A549 treated with AZD9567 at 1 μM for 4 hours (cell line): ENCODE data around the gene SRRM3. TPM values are rescaled to one million over a fixed set of nuclear protein-coding genes. Genes with fewer than 3 reads are reported as not detected.

Experiments used
- total RNA-seq: library from RNA; stranded (reverse); fragments of 200-300 nt; extraction: Qiagen RNA extraction; gene quantifications from 5 replicates; pipeline ENCODE4 v1.2.3, GENCODE V29; 2022; ENCODE audit not compliant: insufficient read depth

The SRRM3 gene
- total RNA-seq, result 5.0 to 10.6 TPM (median 9.2 TPM) in 5 replicates

DNA sequence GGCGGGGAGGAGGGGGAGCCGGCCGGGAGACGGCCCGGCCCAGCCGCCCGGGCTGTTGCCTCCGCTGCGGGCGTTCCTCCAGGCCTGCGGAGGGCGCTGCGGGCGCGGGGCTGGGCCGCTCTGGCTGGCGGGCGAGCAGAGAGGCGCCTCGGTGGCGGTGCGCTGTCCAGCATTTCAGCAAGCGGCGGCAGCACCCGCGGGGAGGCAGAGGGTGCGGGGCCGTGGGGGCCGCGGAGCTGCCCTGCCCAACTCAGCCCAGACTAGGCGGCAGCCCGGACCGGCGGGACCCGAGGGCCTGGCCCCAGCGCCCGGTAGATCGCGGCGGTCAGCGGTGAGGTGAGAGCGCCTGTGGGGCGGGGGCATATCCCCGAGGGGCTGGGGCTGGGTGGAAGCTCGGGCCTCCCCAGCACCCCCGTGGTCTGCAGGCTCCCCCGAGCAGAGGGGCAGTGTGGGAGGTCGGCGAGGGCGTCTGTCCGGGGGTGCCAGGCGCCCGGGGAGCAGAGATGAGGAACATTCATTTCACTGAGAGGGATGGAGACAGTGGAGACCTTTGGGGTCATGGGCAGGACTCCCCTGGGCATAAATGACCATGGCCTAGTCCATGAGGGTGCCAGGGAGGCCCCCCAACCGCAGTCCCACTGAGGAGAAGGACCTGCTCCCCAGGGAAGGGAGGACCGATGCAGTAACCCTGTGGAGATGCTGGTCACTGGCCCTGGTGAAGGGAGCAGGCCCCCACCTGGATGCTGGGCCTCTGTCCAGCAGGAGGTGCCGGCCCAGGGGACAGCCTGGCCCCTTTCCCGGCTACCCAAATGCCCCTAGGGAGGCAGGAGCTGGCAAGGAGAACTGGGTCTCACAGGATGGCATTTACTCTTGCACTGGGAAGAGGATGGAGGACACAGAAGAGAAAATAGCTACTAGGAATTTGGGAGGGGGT, at the start of gene SRRM3:
SRRM3 (plus strand) TSS at position 165 of the 934 bp plus-strand sequence. CDS start 33,171 bp downstream, outside the sequence.

GRCh38 chr7:76302347-76303201, 100.9 kb downstream of the SRRM3 start, which contains the start of gene HSPB1:
Gene HSPB1 (plus strand): TSS chr7:76302673. CDS start chr7:76302713, 40 bp downstream.

Other genes starting within 250 kb of the SRRM3 start
- gene TMEM120A, start 207.3 kb upstream of the SRRM3 start, total RNA-seq, result 41.7 to 63.4 TPM (median 43.9 TPM) in 5 replicates
- gene STYXL1, start 153.9 kb upstream of the SRRM3 start, total RNA-seq, result 36.3 to 62.4 TPM (median 40.0 TPM) in 5 replicates
- 382 to 463 TPM (median 401 TPM) in 5 replicates for gene MDH2, start 153.8 kb upstream of the SRRM3 start, total RNA-seq
- gene HSPB1, start 100.8 kb downstream of the SRRM3 start, total RNA-seq, result 822 to 1,348 TPM (median 1,271 TPM) in 5 replicates
- 214 to 267 TPM (median 229 TPM) in 5 replicates for gene YWHAG, start 157.1 kb downstream of the SRRM3 start, total RNA-seq
- 0.93 to 1.3 TPM (median 1.0 TPM) in 4 of 5 replicates, not detected in the other for gene SSC4D, start 207.8 kb downstream of the SRRM3 start, total RNA-seq
- 11.8 to 22.6 TPM (median 20.0 TPM) in 5 replicates for gene ZP3, start 223.1 kb downstream of the SRRM3 start, total RNA-seq